ENCODE measurements around the gene PTOV1. TPM values are rescaled to one million over a fixed set of nuclear protein-coding genes. Genes with fewer than 3 reads are reported as not detected.

The PTOV1 gene
- total RNA-seq, 1 donor from 2014 or later = 127 TPM

- ATAC-seq (no peak), DNase-seq (no peak)
- intact Hi-C loops (cut with micrococcal nuclease) = no loop called here
Measured at GRCh38 chr19:49855277-49855675, 4.3 kb downstream of the PTOV1 start.

- DNase-seq = no peak
- intact Hi-C loops (cut with micrococcal nuclease) = no loop called here
Measured at GRCh38 chr19:49855676-49856573, 5.0 kb downstream of the PTOV1 start.

DNA sequence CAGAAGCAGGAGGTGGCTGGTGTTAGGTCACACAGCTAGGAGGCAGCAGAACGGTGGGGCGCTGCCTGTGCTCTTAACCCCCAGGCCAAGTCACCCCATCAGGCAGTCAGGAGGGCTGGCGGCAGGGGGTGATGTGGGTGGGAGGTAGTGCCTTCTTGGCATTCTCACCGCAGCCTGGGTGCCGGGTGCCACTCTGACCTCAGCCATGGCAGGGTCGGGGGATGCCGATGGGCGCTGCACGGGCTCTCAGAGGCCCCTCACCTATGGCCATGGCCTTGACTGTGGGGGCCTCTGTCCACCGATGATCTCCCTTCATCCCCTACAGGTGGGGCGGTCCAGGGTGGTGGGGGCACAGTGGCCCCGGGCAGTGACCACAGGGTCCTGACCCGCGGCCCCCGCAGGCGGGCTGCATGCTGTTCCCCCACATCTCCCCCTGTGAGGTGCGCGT, 5.6 kb downstream of the PTOV1 start:
- intact Hi-C loops (cut with micrococcal nuclease) = no loop called here
- ATAC-seq (no peak), DNase-seq (no peak)

More at GRCh38 chr19:49855676-49856573, 5.0 kb downstream of the PTOV1 start:
- ATAC-seq = no peak

GRCh38 chr19:49857061-49857837, 6.3 kb downstream of the PTOV1 start:
- DNase-seq (no peak), ATAC-seq (no peak)
- intact Hi-C loops (cut with micrococcal nuclease) = no loop called here

GRCh38 chr19:49857838-49858087, 6.8 kb downstream of the PTOV1 start:
- no peak for DNase-seq

GRCh38 chr19:49858088-49858985, 7.4 kb downstream of the PTOV1 start:
- DNase-seq (no peak), ATAC-seq (no peak)
- intact Hi-C loops (cut with micrococcal nuclease) = no loop called here

More at GRCh38 chr19:49857838-49858087, 6.8 kb downstream of the PTOV1 start:
- ATAC-seq = no peak
- intact Hi-C loops (cut with micrococcal nuclease) = no loop called here

DNA sequence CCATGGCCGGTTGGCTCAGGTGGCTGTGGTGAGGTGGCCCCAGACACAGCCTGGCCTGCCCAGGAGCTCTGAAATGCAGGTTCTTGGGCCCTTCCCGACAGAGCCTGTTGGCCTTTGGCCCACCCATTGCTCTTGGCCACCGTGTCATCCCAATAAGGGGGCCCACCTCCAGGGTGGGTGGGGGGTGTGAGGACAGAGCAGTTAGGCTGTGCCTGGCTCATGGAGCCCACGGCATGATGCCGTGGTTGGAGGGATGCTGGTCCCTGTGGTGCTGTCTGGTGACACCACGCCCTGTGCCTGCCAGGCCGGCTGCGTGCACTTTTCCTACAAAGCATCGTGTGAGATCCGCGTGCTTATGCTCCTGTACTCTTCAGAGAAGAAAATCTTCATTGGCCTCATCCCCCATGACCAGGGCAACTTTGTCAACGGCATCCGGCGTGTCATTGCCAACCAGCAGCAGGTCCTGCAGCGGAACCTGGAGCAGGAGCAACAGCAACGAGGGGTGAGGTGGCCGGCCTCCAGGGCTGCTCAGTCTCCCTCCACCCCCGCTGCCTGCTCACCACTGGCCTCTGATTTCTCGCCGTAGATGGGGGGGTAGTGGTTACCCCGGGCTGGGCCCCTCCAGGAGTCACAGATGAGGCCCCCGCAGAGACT, 8.8 kb downstream of the PTOV1 start:
- DNase-seq (no peak), ATAC-seq (no peak)
- intact Hi-C loops (cut with micrococcal nuclease) = no loop called here

DNA sequence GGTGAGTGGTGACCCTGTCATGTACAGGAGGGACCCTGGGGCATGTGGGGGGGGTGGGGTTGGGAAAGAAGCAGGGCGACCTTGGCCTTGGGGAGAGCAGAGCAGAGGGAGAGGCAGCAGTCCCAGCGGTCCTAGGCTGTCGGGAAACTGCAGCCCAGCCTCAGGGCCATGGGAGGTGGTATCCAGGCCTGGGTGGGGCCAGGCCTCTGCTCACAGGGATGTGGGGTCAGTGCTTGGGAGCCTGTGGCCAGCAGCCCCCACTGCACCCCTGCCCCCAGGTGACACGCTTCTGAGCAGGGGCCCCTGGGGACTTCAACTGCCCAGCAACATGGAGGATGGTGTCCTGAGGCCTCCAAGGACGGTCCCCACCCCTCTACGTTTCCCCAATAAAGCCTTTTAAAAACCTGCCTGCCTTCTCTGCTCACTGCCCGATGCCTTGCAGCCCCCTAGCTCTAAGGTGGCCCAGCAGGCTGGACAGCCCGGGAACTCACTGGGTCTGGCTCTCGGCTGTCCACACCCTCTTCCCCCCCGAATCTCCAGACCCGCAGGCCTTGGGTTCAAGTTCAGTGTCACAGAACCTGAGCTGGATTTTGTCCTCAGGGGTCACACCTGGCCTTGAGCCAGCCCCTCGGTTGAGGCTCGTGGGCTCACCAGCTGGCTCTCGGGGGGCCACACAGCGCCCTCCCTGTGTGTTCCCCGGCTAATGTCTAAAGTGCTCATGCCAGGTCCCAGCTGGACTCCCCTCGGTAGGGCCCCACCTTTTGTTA, 9.6 kb downstream of the PTOV1 start:
- intact Hi-C loops (cut with micrococcal nuclease) = no loop called here
- DNase-seq (no peak), ATAC-seq (no peak)

DNA sequence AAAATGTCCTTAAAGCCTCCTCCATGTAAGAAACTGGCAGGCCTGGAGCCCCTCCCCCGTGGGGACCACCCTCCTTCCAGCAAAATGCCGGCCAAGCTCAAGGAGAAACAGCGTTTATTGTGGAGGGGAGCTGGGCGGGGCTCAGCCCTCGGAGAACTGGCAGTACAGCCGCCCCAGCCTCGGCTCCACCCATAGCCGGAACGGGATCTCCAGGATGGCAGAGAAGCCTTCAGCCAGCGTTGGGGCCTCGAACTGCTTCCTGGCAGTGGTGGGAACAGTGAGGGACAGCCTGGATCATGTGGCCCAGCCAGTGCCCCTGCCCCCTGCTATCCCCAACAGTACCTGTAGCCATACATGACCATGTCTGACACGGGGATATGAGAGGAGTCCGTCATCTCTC, 10.1 kb downstream of the PTOV1 start:
- DNase-seq = peak; percentile 67
- intact Hi-C loops (cut with micrococcal nuclease) = no loop called here
- peak; percentile 8 for ATAC-seq

DNA sequence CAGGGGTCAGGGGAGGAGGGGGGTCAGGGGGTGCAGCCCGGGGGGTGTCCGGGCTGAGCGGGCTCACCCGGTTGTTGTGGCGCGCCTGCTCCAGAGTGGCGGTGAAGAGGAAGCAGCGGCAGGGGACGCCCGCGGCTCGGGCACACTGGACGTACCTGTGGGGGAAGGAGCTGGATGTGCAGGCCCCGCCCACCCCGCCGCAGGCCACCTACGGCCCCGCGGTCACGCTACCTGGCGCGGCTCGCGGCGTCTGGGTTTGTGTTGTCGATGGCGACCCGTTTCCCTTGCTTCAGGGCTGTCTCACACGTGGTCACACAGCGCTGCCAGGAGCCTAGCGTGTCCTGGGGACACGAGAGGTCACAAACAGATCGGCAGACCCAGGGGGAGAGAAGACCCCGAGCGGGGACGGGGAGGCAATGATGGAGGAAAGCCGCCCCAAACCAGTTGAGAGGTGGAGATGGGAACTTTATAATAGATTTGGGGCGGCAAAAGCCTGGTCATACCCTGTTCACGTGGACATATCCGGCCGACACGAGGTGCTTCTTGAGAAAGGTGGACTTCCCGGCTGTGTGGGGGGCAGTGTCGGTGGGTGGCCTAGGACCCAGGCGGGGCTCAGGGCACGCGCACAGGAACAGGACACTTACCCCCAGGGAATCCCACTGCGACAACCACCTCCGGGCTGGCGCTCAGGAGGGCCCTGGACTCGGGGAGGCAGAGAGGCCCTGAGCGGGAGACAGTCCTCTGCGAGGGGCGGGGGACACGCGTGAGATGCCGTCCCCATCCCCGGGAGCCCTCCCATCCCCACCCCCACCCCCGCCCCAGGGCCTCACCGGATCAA, 10.8 kb downstream of the PTOV1 start:
- intact Hi-C loops (cut with micrococcal nuclease) = no loop called here
- peak; percentile 39 for DNase-seq
- no peak for ATAC-seq

GRCh38 chr19:49862391-49863253, 11.7 kb downstream of the PTOV1 start:
- intact Hi-C loops (cut with micrococcal nuclease) = no loop called here
- ATAC-seq (no peak), DNase-seq (peak; percentile 47)

GRCh38 chr19:49863254-49863934, 12.4 kb downstream of the PTOV1 start:
- DNase-seq (no peak), ATAC-seq (no peak)
- intact Hi-C loops (cut with micrococcal nuclease) = no loop called here

GRCh38 chr19:49863935-49864320, 13.0 kb downstream of the PTOV1 start:
- intact Hi-C loops (cut with micrococcal nuclease) = no loop called here
- DNase-seq (no peak), ATAC-seq (no peak)

GRCh38 chr19:49864890-49865289, 13.9 kb downstream of the PTOV1 start:
- intact Hi-C loops (cut with micrococcal nuclease) = no loop called here
- DNase-seq (no peak), ATAC-seq (no peak)

- intact Hi-C loops (cut with micrococcal nuclease) = no loop called here
- ATAC-seq (peak; percentile 66), DNase-seq (peak; percentile 94)
Measured at GRCh38 chr19:49866933-49867782, 16.2 kb downstream of the PTOV1 start, which contains the start of gene PNKP. PNKP (minus strand) TSS chr19:49867576; CDS start chr19:49867204, 372 bp downstream.
